Measurements from ENCODE around the gene DEUP1. TPM values are rescaled to one million over a fixed set of nuclear protein-coding genes. Genes with fewer than 3 reads are reported as not detected.

The DEUP1 gene
- total RNA-seq, 1 donor from 2014 or later, result 0.41 TPM

DNA sequence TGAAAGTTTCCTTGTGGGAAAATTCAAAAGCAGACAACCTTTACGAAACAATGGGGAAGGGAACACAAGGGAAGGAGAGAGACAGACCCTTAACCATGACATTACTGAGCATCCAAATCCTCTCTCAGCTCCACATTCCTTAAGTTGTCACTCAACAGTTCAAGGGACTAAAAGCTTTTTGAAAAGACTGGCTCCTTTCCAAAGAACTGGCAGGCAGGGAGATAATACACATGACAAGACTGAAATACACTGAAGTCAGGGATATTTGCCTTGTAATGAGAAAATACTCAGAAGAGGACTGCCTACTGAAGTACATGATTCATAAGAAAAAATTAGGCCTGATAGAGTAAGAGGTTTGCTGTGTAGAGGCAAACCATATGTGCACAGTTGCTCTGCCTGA lies 143.6 kb downstream of the DEUP1 start:
- no peak overlapping the region for H2AFZ ChIP-seq (ENCODE audit: low read depth, low read length)
- FAIRE-seq, result no peak
- no peak for TF ChIP-seq EZH2 (IDR thresholded peaks at IDR 0.05; ENCODE audit: insufficient read depth, low read length)
- TF ChIP-seq, protein P1, sequence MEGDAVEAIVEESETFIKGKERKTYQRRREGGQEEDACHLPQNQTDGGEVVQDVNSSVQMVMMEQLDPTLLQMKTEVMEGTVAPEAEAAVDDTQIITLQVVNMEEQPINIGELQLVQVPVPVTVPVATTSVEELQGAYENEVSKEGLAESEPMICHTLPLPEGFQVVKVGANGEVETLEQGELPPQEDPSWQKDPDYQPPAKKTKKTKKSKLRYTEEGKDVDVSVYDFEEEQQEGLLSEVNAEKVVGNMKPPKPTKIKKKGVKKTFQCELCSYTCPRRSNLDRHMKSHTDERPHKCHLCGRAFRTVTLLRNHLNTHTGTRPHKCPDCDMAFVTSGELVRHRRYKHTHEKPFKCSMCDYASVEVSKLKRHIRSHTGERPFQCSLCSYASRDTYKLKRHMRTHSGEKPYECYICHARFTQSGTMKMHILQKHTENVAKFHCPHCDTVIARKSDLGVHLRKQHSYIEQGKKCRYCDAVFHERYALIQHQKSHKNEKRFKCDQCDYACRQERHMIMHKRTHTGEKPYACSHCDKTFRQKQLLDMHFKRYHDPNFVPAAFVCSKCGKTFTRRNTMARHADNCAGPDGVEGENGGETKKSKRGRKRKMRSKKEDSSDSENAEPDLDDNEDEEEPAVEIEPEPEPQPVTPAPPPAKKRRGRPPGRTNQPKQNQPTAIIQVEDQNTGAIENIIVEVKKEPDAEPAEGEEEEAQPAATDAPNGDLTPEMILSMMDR (IDR thresholded peaks at IDR 0.05; ENCODE audit: insufficient read depth, low read depth, low read length), result no peak
- Mint-ChIP-seq H3K4me1 (ENCODE audit: low read depth, unreplicated experiment) (peaks cover 20% of the 10 kb centered on the region), H3K4me3 (ENCODE audit: unreplicated experiment) (peak overlapping the region; percentile 23), H3K27ac (ENCODE audit: unreplicated experiment) (no peak overlapping the region), H3K27me3 (ENCODE audit: low read depth, unreplicated experiment) (no peaks in the 10 kb centered on the region), H3K36me3 (ENCODE audit: low read depth, unreplicated experiment) (peaks cover 8% of the 10 kb centered on the region), H3K9me3 (ENCODE audit: unreplicated experiment) (no peaks in the 10 kb centered on the region)
- no peak overlapping the region for H3K4me2 ChIP-seq (ENCODE audit: low read length)
- H3K9me3 ChIP-seq (ENCODE audit: insufficient read depth, low read depth, low read length), result no peaks in the 10 kb centered on the region
- no peak overlapping the region for H3K27ac ChIP-seq (ENCODE audit: low read depth, low read length)
- no peaks in the 10 kb centered on the region for H3K36me3 ChIP-seq (ENCODE audit: insufficient read depth, low read length)
- no peak overlapping the region for H3K9ac ChIP-seq (ENCODE audit: low read length)
- H3K4me3 ChIP-seq (ENCODE audit: insufficient read depth, low read depth, low read length), result no peak overlapping the region
- DNase-seq (ENCODE audit: low read depth), result no peak
- H4K20me1 ChIP-seq (ENCODE audit: insufficient read depth, low read length), result no peaks in the 10 kb centered on the region
- H3K79me2 ChIP-seq (ENCODE audit: insufficient read depth, low read length), result no peaks in the 10 kb centered on the region
- H3K4me1 ChIP-seq (ENCODE audit: insufficient read depth, low read length), result peaks cover 6% of the 10 kb centered on the region
- no peaks in the 10 kb centered on the region for H3K27me3 ChIP-seq (ENCODE audit: insufficient read depth, low read length)

DNA sequence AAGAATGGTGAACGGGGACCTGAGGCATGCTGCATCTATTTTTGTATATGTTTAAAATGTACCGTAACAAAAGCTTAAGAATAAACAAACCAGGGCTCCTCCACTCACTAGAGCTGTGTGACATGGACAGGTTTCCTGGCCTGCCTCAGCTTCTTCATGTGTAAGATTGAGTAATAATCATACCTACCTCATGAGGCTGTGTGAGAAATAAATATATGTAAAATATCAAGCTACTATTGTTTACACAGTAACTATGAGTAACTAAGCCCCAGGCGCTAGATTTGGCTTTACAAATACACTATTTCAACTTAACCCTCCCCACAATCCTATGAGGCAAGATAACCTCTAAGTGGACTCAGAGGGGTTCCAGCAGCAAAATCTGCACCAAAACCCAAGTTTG lies 146.3 kb downstream of the DEUP1 start:
- Mint-ChIP-seq H3K27ac (ENCODE audit: unreplicated experiment) (no peak overlapping the region), H3K9me3 (ENCODE audit: unreplicated experiment) (no peaks in the 10 kb centered on the region), H3K4me3 (ENCODE audit: unreplicated experiment) (no peak overlapping the region), H3K36me3 (ENCODE audit: low read depth, unreplicated experiment) (peaks cover 15% of the 10 kb centered on the region), H3K27me3 (ENCODE audit: low read depth, unreplicated experiment) (no peaks in the 10 kb centered on the region), H3K4me1 (ENCODE audit: low read depth, unreplicated experiment) (peaks cover 23% of the 10 kb centered on the region)
- Histone ChIP-seq H3K4me3 (ENCODE audit: insufficient read depth, low read depth, low read length) (no peak overlapping the region), H2AFZ (ENCODE audit: low read depth, low read length) (no peak overlapping the region), H3K9me3 (ENCODE audit: insufficient read depth, low read depth, low read length) (no peaks in the 10 kb centered on the region), H3K4me1 (ENCODE audit: insufficient read depth, low read length) (peaks cover 6% of the 10 kb centered on the region), H3K9ac (ENCODE audit: low read length) (no peak overlapping the region), H3K79me2 (ENCODE audit: insufficient read depth, low read length) (no peaks in the 10 kb centered on the region), H3K36me3 (ENCODE audit: insufficient read depth, low read length) (no peaks in the 10 kb centered on the region), H3K4me2 (ENCODE audit: low read length) (no peak overlapping the region), H4K20me1 (ENCODE audit: insufficient read depth, low read length) (no peaks in the 10 kb centered on the region), H3K27ac (ENCODE audit: low read depth, low read length) (no peak overlapping the region), H3K27me3 (ENCODE audit: insufficient read depth, low read length) (no peaks in the 10 kb centered on the region)
- FAIRE-seq (no peak), DNase-seq (ENCODE audit: low read depth) (peak; percentile 23)
- TF ChIP-seq, protein P1 (IDR thresholded peaks at IDR 0.05; ENCODE audit: insufficient read depth, low read depth, low read length), result no peak
- no peak for TF ChIP-seq EZH2 (IDR thresholded peaks at IDR 0.05; ENCODE audit: insufficient read depth, low read length)

DNA sequence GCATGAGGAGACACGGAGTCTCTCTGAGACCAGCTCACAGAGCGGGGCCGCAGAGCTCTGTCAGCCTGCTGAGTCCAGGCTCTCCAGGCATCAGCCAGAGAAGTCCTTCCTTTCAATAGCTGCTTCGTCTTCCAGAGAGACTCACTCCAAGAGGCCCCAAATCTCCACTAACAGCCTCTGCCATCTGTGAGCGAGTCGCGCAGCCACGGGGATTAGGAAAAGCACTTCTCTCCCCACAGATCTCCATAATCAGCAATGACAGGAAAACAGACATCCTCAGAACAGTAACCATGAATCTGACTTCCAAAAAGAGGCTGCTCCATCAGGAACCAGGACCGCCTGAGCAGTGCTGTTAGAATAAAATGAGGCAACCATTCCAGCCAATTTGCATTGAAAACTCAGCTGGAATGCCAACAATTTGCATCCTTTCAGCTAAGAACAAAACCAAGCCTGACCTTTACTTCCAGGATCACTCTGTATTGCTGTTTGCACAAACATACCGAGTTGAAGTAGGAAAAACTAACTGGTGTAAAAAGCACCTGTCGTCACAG lies 147.2 kb downstream of the DEUP1 start:
- Histone ChIP-seq H3K79me2 (ENCODE audit: insufficient read depth, low read length) (no peaks in the 10 kb centered on the region), H3K9me3 (ENCODE audit: insufficient read depth, low read depth, low read length) (no peaks in the 10 kb centered on the region), H2AFZ (ENCODE audit: low read depth, low read length) (no peak overlapping the region), H3K9ac (ENCODE audit: low read length) (peak overlapping the region; percentile 17), H3K4me1 (ENCODE audit: insufficient read depth, low read length) (peaks cover 6% of the 10 kb centered on the region), H3K27ac (ENCODE audit: low read depth, low read length) (no peak overlapping the region), H3K4me3 (ENCODE audit: insufficient read depth, low read depth, low read length) (no peak overlapping the region), H3K4me2 (ENCODE audit: low read length) (peak overlapping the region; percentile 30), H3K36me3 (ENCODE audit: insufficient read depth, low read length) (no peaks in the 10 kb centered on the region), H3K27me3 (ENCODE audit: insufficient read depth, low read length) (no peaks in the 10 kb centered on the region), H4K20me1 (ENCODE audit: insufficient read depth, low read length) (peaks cover 8% of the 10 kb centered on the region)
- H3K36me3 Mint-ChIP-seq (ENCODE audit: low read depth, unreplicated experiment), result peaks cover 22% of the 10 kb centered on the region
- no peak overlapping the region for H3K27ac Mint-ChIP-seq (ENCODE audit: unreplicated experiment)
- no peaks in the 10 kb centered on the region for H3K27me3 Mint-ChIP-seq (ENCODE audit: low read depth, unreplicated experiment)
- no peak for FAIRE-seq
- TF ChIP-seq EZH2 (IDR thresholded peaks at IDR 0.05; ENCODE audit: insufficient read depth, low read length), result no peak
- TF ChIP-seq, protein P1 (IDR thresholded peaks at IDR 0.05; ENCODE audit: insufficient read depth, low read depth, low read length), result no peak
- no peaks in the 10 kb centered on the region for H3K9me3 Mint-ChIP-seq (ENCODE audit: unreplicated experiment)
- DNase-seq (ENCODE audit: low read depth), result no peak
- H3K4me1 Mint-ChIP-seq (ENCODE audit: low read depth, unreplicated experiment), result peaks cover 28% of the 10 kb centered on the region
- H3K4me3 Mint-ChIP-seq (ENCODE audit: unreplicated experiment), result no peak overlapping the region
